CD4-positive, alpha-beta T cell treated with Interleukin-6 for 4 hours (primary cell): Measurements from ENCODE around the gene TERB1.

Source experiments
- DNase-seq: peaks from one replicate; pipeline ENCODE4 v3.0.0-alpha.2; 2020; ENCODE audit warnings: mixed read lengths

TERB1 gene

DNA sequence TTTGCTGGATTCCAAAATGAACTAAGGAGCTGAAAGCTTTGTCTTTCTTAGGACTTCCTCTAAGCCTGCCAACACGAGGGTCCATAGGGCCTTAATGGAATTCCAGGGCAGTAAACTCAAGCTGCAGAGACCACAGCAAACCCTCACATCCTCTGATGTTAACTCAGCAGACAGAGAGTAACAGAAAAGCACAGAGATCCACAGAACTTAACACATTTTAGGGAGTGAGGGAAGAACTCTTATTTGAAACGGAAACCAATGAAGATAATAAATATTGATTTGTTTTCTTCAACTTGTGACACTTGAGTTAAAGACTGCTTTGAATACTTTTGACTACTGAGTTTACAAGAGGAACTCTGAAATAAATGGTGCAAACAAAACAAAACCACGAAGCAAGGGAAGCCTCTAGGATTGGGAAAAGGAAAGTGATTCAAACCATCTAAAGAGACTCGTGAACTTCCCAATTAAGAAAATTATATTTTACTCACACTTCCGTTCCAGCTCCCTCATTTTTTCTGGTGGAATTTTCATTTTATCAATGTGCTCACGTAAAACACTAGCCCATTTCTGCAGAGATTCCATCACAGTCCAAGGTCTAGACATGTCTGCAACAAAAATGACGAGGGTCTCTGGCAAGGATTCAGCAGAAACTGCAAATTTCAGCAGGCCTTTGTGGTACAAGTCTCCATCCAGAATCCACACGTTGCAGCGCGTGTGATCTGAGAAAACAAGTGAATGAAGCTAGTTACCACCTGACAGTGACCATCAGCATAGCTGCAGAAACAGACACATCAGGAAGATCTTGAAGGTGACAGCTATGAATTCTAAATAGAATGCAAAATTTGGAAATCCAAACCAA is 59.2 kb downstream of the TERB1 start:
- DNase-seq = no peak

- DNase-seq = no peak
Observed at GRCh38 chr16:66741169-66741900, 60.0 kb downstream of the TERB1 start.

- no peak for DNase-seq
Observed at GRCh38 chr16:66740533-66740932, 60.9 kb downstream of the TERB1 start.

GRCh38 chr16:66740010-66740409 is 61.4 kb downstream of the TERB1 start:
- DNase-seq = peak; percentile 40

GRCh38 chr16:66735891-66736290 is 65.5 kb downstream of the TERB1 start:
- no peak for DNase-seq

DNA sequence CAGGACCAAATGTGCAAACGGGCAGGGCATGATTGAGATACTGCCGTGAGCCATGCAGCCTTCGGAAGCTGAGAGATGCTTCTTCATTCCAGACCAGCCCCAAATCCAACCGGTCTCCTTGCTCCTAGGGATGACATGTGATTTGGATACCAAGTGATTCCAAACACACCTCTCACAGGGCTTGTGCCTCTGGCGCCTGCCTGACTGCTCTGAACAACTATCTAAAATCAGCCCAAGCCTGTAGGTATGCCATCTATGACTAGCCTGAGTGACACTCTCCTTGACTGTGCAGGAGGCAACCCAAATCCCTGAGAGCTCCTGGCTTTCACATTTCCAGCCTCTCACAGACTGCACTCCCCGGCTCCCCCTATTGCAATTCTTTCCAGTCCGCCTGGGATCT is 70.3 kb downstream of the TERB1 start:
- DNase-seq = no peak

- no peak for DNase-seq
Observed at GRCh38 chr16:66728804-66729203, 72.6 kb downstream of the TERB1 start.

DNA sequence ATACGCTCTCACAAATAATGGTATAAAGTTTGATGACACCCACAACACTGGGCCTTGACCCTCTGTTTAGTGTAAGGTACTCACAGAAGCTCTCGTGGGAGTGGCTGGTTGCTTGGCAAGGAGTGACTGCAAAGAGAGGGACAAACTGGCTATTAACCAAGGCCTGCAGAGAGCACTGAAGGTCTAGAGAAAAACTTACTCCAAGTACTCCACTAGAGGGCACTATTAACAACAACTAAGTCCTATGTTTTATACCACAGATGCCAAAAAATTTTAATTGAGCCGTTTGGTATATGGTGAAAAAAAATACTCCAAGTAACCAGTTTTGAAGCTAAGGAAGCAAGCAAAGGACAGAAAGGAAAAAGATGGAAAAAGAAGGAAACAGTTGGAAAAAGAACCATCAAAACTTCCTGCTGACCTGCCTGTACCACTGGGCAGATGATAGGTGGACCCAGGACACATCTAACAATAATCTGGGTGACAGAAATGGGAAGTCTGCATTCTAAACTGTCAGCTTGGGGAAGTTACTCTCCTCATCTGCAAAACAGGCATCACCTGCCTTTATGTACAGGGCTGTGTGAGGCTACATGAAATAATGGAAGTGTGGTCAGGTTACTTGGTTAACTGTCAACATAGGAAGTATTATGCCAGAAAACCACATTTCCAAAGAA is 73.1 kb downstream of the TERB1 start:
- DNase-seq = no peak

DNA sequence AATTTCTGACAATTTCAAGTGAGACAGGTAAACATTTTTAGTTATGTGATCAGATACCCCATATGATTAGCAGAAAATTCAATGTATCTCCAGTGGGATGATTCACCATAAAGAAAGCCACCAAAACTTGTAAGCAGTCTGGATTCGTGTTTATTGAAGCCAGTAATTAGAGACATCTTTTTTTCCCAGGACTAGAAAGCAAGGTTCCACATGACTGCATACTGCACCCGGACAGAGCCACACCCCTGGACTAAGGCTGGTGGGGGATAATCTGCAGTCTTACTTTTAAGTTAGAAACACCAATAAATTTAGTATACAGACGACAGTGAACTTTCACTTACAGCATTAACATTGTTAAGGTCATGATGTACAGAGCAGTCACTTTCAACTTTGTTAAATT is 80.6 kb downstream of the TERB1 start:
- DNase-seq = no peak

DNA sequence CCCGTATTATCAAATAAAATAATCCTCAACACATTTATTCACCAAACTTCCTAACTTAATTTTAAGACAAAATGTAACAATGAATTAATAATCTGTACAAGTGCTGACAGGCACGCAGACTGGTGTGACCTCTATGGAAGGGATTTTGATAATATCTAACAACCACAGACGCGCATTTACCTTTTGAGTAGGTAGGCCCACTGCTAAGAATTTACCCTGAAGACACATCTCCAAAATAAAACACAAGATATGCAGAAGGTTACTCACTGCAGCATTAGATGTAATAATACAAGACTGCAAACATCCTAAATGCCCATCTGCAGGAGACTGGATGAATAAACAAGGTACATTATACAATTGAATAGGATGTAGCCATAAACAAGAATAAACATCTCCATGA is 82.1 kb downstream of the TERB1 start:
- DNase-seq = no peak

GRCh38 chr16:66717776-66718175 is 83.6 kb downstream of the TERB1 start:
- DNase-seq = no peak

GRCh38 chr16:66717112-66717675 is 84.2 kb downstream of the TERB1 start:
- DNase-seq = peak; percentile 12

GRCh38 chr16:66714654-66715307 is 86.6 kb downstream of the TERB1 start:
- DNase-seq = no peak

GRCh38 chr16:66714062-66714461 is 87.3 kb downstream of the TERB1 start:
- no peak for DNase-seq

DNA sequence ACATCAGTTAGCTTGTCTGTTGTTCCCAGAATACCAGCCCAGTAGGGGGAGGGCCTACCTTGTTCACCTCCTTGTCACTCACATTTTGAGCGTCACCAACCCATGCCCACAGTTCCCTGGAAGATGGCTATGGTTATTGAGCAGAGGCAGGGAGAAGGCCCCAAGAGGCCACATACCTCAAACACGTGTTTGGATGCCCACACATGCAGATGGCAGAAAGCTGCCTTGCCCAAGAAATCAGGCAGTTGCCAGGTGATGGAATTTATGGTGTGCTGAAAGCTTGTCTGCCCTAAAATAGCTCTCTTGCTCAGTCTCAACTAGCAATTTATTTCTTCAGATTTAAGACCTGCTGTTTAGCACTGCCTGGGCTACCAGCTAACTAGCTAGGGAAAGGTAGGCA is 88.3 kb downstream of the TERB1 start:
- DNase-seq = no peak

DNA sequence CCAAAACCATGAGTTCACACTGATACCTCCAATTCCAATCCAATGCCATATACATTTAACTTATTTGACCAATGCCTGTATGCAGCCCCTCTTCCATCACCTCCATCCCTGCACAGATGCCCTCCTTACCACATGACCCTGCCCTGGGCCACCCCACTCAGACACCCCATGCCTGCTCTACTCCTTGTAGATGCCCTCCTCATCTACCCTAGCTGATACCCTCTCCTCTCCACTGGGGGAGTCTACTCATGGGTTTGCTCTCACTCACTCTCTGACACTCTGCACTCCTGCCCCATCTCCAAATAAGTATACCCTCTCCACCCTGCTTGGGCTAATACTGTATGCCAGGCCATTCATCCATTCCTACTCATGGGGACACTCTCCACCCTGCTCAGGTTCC is 88.9 kb downstream of the TERB1 start:
- DNase-seq = no peak

DNA sequence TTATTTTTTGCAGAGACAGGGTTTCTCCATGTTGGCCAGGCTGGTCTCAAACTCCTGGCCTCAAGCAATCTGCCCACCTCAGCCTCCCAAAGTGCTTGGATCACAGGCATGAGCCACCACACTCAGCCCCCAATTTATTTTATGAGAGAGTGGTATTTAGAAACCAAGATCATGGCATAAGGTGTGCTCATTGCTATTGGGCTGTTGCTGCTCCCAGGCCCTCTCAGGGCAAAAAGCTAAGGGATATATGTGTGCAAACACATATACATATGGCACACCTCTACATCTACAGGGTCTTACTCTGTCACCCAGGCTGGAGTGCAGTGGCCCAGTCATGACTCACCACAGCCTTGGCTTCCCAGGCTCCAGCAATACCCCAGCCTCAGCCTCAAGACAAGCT is 89.8 kb downstream of the TERB1 start:
- DNase-seq = no peak

DNA sequence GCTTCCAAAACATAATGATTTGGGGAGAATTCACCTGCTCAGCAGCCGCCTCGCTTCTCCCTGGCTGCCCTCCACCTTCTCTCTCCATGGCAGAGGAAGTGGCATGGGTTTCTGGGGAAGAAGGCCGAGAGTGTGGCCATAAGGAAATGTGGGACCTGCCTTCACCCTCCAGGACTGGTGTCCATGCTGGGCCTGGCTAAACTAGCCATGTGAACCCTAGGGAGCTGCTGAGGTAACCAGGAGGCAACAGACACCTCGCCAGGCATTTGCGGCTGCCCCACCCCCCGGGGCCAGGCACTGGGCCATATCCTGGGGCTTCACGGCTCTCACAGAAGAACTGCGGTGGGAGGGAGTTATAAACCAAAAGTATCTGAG is 94.9 kb downstream of the TERB1 start:
- DNase-seq = no peak

GRCh38 chr16:66705790-66706505 is 95.4 kb downstream of the TERB1 start:
- DNase-seq = no peak
